Nephron (organoid): ENCODE results near the gene NFATC1.

Source experiments
- H3K27ac Mint-ChIP-seq, 3 experiments: 2 replicates each; pipeline ENCODE4 v1.8.0; 2020; ENCODE audit warnings: mixed read lengths in 3 of 3, mild to moderate bottlenecking in 2 of 3, moderate library complexity in 1 of 3
- H3K27me3 Mint-ChIP-seq: 2 replicates; pipeline ENCODE4 v1.8.0; 2021; ENCODE audit warnings: low read depth, mild to moderate bottlenecking, moderate library complexity, mixed read lengths
- H3K36me3 Mint-ChIP-seq: 2 replicates; pipeline ENCODE4 v1.8.0; 2020; ENCODE audit warnings: low read depth, mixed read lengths
- H3K4me1 Mint-ChIP-seq: 2 replicates; pipeline ENCODE4 v1.8.0; 2020; ENCODE audit warnings: mixed read lengths
- H3K4me3 Mint-ChIP-seq, 3 experiments: 2 replicates each; pipeline ENCODE4 v1.8.0; 2020; ENCODE audit warnings: mild to moderate bottlenecking in 3 of 3, mixed read lengths in 3 of 3, moderate library complexity in 2 of 3
- H3K9me3 Mint-ChIP-seq: 2 replicates; pipeline ENCODE4 v1.8.0; 2020; ENCODE audit warnings: mixed read lengths
- TF ChIP-seq, protein P1 (sequence below), 3 experiments: fragments of 200-600 bp; sonication (generic); IDR thresholded peaks; one replicate each; pipeline ENCODE4 v1.5.0; 2021; ENCODE audit warnings: antibody characterized with exemption in 3 of 3; ENCODE audit not compliant: unreplicated experiment in 3 of 3

NFATC1 gene

DNA sequence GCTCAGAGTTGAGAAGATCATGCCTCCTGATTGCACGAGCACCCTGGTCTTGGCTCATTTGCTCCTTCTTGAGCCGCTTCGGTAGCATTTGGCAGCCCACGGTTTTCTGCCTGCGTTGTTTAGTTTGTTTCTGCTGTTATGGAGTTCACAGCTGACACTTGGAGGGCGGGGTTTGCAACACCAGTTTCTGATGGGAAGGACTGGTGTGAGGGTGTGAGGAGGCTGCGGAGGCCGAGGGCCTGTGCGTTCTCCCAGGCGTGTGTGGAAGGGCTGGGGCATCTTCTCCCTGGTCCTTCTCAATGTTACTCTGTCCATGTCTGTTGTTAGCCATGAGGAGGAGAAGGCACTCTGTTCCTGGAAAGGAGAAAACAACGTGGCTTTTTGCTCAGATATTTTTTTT is 22.9 kb downstream of the NFATC1 start:
- Mint-ChIP-seq H3K4me3 (no peak overlapping the region), H3K27ac (no peak overlapping the region), H3K36me3 (peaks cover 14% of the 10 kb centered on the region), H3K4me1 (peaks cover 21% of the 10 kb centered on the region), H3K9me3 (no peaks in the 10 kb centered on the region), H3K27me3 (peaks cover 15% of the 10 kb centered on the region)
- TF ChIP-seq, protein P1, sequence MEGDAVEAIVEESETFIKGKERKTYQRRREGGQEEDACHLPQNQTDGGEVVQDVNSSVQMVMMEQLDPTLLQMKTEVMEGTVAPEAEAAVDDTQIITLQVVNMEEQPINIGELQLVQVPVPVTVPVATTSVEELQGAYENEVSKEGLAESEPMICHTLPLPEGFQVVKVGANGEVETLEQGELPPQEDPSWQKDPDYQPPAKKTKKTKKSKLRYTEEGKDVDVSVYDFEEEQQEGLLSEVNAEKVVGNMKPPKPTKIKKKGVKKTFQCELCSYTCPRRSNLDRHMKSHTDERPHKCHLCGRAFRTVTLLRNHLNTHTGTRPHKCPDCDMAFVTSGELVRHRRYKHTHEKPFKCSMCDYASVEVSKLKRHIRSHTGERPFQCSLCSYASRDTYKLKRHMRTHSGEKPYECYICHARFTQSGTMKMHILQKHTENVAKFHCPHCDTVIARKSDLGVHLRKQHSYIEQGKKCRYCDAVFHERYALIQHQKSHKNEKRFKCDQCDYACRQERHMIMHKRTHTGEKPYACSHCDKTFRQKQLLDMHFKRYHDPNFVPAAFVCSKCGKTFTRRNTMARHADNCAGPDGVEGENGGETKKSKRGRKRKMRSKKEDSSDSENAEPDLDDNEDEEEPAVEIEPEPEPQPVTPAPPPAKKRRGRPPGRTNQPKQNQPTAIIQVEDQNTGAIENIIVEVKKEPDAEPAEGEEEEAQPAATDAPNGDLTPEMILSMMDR (IDR thresholded peaks at IDR 0.05; ENCODE audit: unreplicated experiment in 3 of 3), result no peak

DNA sequence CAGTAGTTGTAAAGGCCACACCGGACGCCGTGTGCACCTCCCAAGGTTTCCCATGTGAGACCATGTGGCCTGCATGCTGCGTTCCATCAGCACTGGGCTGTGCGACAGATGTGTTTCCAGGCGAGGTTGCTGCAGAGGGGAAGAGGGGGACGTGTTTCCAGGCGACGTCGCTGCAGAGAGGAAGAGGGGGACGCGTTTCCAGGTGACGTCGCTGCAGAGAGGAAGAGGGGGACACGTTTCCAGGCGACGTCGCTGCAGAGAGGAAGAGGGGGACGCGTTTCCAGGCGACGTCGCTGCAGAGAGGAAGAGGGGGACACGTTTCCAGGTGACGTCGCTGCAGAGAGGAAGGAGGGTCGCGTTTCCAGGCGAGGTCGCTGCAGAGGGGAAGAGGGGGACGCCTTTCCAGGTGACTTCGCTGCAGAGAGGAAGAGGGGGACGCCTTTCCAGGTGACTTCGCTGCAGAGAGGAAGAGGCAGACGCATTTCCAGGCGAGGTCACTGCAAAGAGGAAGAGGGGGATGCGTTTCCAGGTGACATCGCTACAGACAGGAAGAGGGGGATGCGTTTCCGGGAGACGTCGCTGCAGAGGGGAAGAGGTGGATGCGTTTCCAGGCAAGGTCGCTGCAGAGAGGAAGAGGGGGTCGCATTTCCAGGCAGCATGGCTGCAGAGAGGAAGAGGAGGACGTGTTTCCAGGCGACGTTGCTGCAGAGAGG is 24.5 kb downstream of the NFATC1 start:
- Mint-ChIP-seq H3K4me3 (no peak overlapping the region), H3K9me3 (no peaks in the 10 kb centered on the region), H3K36me3 (peaks cover 5% of the 10 kb centered on the region), H3K4me1 (peaks cover 26% of the 10 kb centered on the region), H3K27ac (no peak overlapping the region), H3K27me3 (peaks cover 18% of the 10 kb centered on the region)
- TF ChIP-seq, protein P1 (IDR thresholded peaks at IDR 0.05; ENCODE audit: unreplicated experiment in 3 of 3), result no peak

DNA sequence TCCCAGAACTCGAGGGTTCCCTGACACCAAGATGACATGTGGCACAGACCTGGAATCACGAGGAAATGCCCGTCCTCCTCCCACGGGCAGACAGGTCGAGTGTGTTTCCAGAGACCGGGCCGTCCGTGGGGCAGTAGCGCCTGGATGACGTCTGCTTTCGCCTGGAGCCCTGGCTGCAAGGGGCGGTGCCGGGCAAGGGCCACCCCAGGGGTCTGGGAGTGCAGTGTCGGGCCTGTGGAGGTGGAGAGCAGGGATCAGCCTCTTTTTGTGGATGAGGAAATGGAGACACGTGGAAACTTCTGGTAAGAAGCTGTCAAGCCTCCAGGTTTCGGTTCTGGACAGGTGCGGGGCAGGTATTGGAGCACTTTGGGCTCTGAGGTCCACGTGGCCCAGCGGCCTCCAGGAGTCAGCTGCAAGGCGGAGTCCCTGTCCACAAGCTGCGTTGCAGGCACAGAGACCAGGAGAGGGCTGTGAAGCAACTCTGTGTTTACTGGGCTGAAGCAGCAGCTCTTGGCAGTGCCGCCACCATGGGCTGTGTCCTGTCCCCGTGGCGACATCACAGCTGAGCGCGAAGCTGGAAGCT is 25.6 kb downstream of the NFATC1 start:
- H3K4me1 Mint-ChIP-seq, result peaks cover 27% of the 10 kb centered on the region
- H3K27ac Mint-ChIP-seq, result no peak overlapping the region
- peaks cover 5% of the 10 kb centered on the region for H3K36me3 Mint-ChIP-seq
- H3K9me3 Mint-ChIP-seq, result no peaks in the 10 kb centered on the region
- H3K27me3 Mint-ChIP-seq, result peaks cover 18% of the 10 kb centered on the region
- TF ChIP-seq, protein P1 (IDR thresholded peaks at IDR 0.05; ENCODE audit: unreplicated experiment in 3 of 3), result no peak
- no peak overlapping the region for H3K4me3 Mint-ChIP-seq

DNA sequence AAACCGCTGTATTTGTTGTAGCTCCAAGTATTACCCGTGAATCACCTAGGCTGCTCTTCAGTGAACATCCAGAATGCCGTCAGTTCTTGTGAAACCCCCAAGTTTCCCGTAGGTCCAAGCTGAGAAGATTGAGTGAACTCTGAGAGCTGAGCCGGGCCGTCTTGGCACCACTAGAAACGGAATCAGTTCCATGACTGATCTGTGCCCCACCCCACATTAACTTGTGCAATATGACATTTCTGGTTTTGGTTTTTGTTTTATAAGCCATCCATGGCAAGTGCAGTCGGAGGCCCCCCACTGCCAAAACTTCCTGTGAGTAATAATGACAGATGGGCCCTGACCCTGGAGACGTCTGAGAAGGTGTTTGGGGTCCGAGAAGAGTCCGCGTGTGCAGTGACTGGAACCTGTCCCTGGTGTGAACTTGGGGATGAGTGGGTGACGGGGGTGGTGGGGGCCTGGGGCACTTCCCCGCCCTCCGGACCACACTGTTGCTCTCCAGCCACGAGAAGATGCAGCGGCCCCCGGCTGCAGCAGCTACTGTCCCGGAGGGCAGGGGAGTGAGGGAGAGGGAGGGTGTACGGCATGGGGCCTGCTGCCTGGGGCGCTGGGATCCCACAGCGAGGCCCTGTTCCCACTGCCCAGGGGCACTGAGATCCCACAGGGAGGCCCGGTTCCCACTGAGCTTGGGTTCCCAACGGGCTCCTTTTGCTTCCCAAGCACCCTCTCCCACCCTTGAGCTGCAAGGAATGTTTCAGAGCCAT is 26.5 kb downstream of the NFATC1 start:
- H3K4me1 Mint-ChIP-seq, result peaks cover 27% of the 10 kb centered on the region

DNA sequence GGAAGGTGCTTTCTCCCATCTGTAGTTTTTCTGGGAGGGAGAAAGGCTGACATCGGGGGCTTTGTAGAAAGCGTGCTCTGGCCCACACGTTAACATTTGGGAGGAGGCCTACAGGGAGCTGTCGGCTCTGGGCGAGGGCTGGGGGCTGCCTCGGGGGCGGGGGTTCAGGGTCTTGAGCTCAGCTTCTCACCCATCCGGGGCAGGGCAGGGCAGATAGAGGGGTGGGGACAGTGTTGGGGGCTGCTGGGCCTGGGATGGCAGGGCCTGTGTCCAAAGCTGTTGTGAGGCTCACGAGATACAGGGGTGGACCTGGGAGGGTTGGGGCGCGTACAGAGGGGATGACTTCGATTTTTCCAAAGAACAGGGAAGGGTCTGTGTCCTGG is 27.0 kb downstream of the NFATC1 start:
- H3K9me3 Mint-ChIP-seq, result no peaks in the 10 kb centered on the region
- H3K4me3 Mint-ChIP-seq, result no peak overlapping the region
- peaks cover 5% of the 10 kb centered on the region for H3K36me3 Mint-ChIP-seq
- H3K27me3 Mint-ChIP-seq, result peaks cover 18% of the 10 kb centered on the region
- TF ChIP-seq, protein P1 (IDR thresholded peaks at IDR 0.05; ENCODE audit: unreplicated experiment in 3 of 3), result no peak
- peaks cover 27% of the 10 kb centered on the region for H3K4me1 Mint-ChIP-seq
- H3K27ac Mint-ChIP-seq, result no peak overlapping the region

More for the DNA sequence above, 26.5 kb downstream of the NFATC1 start:
- TF ChIP-seq, protein P1 (IDR thresholded peaks at IDR 0.05; ENCODE audit: unreplicated experiment in 3 of 3), result no peak
- H3K27ac Mint-ChIP-seq, result peak overlapping the region in 2 of 3 experiments; percentile 68 to 70
- peaks cover 5% of the 10 kb centered on the region for H3K36me3 Mint-ChIP-seq
- H3K9me3 Mint-ChIP-seq, result no peaks in the 10 kb centered on the region
- no peak overlapping the region for H3K4me3 Mint-ChIP-seq
- peaks cover 18% of the 10 kb centered on the region for H3K27me3 Mint-ChIP-seq
